DOHH2 (cell line): ENCODE measurements around the gene PTPRS.

Source experiments
- H3F3A ChIP-seq: fragments of 200-600 bp; sonication (generic), shearing (Covaris generic); 2 replicates; pipeline ENCODE4 v1.6.0; 2016; ENCODE audit warnings: antibody characterized with exemption, mild to moderate bottlenecking; ENCODE audit not compliant: control insufficient read depth, insufficient read depth
- H3K27ac ChIP-seq: fragments of 200-600 bp; sonication (generic); 2 replicates; pipeline ENCODE4 v1.5.1; 2014; ENCODE audit warnings: low read depth, mild to moderate bottlenecking, low read length, moderate library complexity
- H3K27me3 ChIP-seq: fragments of 200-600 bp; sonication (generic); 2 replicates; pipeline ENCODE4 v1.6.1; 2014; ENCODE audit warnings: mild to moderate bottlenecking, low read length, mixed read lengths; ENCODE audit not compliant: control insufficient read depth
- H3K36me3 ChIP-seq: fragments of 200-600 bp; sonication (generic); 2 replicates; pipeline ENCODE4 v1.6.1; 2014; ENCODE audit warnings: mild to moderate bottlenecking, low read length, moderate library complexity, mixed read lengths; ENCODE audit not compliant: control insufficient read depth
- H3K4me1 ChIP-seq: fragments of 200-600 bp; sonication (generic); 2 replicates; pipeline ENCODE4 v1.6.1; 2014; ENCODE audit warnings: mild to moderate bottlenecking, low read length, mixed read lengths; ENCODE audit not compliant: control insufficient read depth
- H3K4me2 ChIP-seq: fragments of 200-600 bp; sonication (generic); 2 replicates; pipeline ENCODE4 v1.6.0; 2014; ENCODE audit warnings: mild to moderate bottlenecking, low read length, moderate library complexity
- H3K4me3 ChIP-seq: fragments of 200-600 bp; sonication (generic); 2 replicates; pipeline ENCODE4 v1.5.1; 2014; ENCODE audit warnings: mild to moderate bottlenecking, low read length, mixed read lengths
- H3K79me2 ChIP-seq: fragments of 200-600 bp; sonication (generic); 2 replicates; pipeline ENCODE4 v1.6.1; 2014; ENCODE audit warnings: mild to moderate bottlenecking, low read length, mixed read lengths; ENCODE audit not compliant: control insufficient read depth
- H3K9me2 ChIP-seq: fragments of 200-600 bp; sonication (generic); replicated peaks from 2 replicates; pipeline ENCODE4 v1.6.1; 2014; ENCODE audit warnings: mild to moderate bottlenecking, low read length, mixed read lengths; ENCODE audit not compliant: control insufficient read depth
- H3K9me3 ChIP-seq: fragments of 200-600 bp; sonication (generic); 2 replicates; pipeline ENCODE4 v1.6.1; 2014; ENCODE audit warnings: antibody characterized with exemption, low read length, mixed read lengths; ENCODE audit not compliant: control insufficient read depth, insufficient read depth
- H4K20me1 ChIP-seq: fragments of 200-600 bp; sonication (generic); 2 replicates; pipeline ENCODE4 v1.6.0; 2014; ENCODE audit warnings: low read depth, mild to moderate bottlenecking, antibody characterized with exemption, low read length, moderate library complexity; ENCODE audit not compliant: control insufficient read depth, insufficient read depth
- EZH2phosphoT487 ChIP-seq: fragments of 200-600 bp; sonication (generic); IDR thresholded peaks from 2 replicates; pipeline ENCODE4 v1.6.1; 2017; ENCODE audit warnings: borderline replicate concordance, mild to moderate bottlenecking, antibody characterized with exemption, low read length, moderate library complexity, mixed read lengths
- TF ChIP-seq, protein P1 (sequence below): fragments of 200-600 bp; sonication (generic); IDR thresholded peaks from one replicate; pipeline ENCODE4 v1.5.1; 2014; ENCODE audit warnings: antibody characterized with exemption, mild to moderate bottlenecking, low read depth, low read length; ENCODE audit not compliant: poor library complexity, severe bottlenecking

The PTPRS gene

DNA sequence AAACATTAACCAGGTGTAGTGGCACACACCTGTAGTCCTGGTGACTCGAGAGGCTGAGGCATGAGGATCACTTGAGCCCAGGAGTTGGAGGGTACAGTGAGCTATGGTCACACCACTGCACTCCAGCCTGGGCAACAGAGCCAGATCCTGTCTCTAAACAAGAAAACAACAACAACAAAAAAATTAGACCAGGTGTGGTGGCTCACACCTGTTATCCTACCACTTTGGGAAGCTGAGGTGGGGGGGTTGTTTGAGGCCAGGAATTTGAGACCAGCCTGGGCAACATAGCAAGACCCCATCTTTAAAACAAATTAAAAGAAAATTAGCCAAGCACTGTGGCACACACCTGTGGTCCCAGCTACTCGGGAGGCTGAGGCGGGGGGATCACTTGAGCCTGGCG lies 20.8 kb upstream of the PTPRS start:
- no peaks in the 10 kb centered on the region for H3K9me2 ChIP-seq
- no peak overlapping the region for H3K27ac ChIP-seq
- H3F3A ChIP-seq: no peaks in the 10 kb centered on the region
- no peaks in the 10 kb centered on the region for H3K4me1 ChIP-seq
- no peaks in the 10 kb centered on the region for H3K9me3 ChIP-seq
- no peak for TF ChIP-seq EZH2phosphoT487
- TF ChIP-seq, protein P1, sequence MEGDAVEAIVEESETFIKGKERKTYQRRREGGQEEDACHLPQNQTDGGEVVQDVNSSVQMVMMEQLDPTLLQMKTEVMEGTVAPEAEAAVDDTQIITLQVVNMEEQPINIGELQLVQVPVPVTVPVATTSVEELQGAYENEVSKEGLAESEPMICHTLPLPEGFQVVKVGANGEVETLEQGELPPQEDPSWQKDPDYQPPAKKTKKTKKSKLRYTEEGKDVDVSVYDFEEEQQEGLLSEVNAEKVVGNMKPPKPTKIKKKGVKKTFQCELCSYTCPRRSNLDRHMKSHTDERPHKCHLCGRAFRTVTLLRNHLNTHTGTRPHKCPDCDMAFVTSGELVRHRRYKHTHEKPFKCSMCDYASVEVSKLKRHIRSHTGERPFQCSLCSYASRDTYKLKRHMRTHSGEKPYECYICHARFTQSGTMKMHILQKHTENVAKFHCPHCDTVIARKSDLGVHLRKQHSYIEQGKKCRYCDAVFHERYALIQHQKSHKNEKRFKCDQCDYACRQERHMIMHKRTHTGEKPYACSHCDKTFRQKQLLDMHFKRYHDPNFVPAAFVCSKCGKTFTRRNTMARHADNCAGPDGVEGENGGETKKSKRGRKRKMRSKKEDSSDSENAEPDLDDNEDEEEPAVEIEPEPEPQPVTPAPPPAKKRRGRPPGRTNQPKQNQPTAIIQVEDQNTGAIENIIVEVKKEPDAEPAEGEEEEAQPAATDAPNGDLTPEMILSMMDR: no peak
- no peak overlapping the region for H3K4me3 ChIP-seq
- no peaks in the 10 kb centered on the region for H4K20me1 ChIP-seq
- H3K4me2 ChIP-seq: no peak overlapping the region
- H3K79me2 ChIP-seq: no peaks in the 10 kb centered on the region
- no peaks in the 10 kb centered on the region for H3K36me3 ChIP-seq
- no peaks in the 10 kb centered on the region for H3K27me3 ChIP-seq

DNA sequence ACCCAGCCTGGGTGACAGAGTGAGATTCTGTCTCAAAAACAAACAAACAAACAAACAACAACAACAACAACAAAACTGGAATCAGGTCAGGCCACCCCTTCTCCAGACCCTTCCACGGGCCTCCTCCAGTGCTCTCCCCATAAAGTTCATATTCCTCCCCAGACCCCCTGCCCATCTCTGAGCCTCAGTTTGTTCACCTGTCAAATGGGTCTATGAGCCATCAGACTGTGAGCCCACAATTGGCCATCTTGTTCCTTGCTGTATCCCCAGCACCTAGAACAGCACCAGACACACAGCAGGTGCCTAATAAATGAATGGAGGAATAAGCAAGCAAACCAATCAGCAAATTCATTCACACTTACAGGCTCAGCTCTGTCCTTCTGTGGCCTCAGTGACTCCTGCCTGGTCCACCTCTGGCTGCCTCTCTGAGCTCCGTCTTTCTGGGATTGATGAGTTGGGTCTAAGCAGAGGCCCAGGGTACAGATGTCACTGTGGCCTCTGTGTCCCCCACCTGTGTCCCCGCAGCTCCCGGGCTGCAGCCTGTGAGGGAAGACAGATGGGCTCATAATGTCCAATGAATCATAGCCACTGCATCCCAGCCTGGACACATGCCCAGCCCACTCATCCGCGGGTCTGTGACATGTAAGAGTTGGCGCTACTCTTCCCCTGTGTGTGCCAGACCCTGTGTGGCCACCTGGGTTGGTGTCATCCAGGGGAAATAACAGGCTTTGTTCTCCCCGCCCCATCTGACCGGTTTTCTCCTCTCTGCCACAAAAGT lies 19.6 kb upstream of the PTPRS start:
- TF ChIP-seq, protein P1: no peak
- no peak for TF ChIP-seq EZH2phosphoT487
- H4K20me1 ChIP-seq: no peaks in the 10 kb centered on the region

DNA sequence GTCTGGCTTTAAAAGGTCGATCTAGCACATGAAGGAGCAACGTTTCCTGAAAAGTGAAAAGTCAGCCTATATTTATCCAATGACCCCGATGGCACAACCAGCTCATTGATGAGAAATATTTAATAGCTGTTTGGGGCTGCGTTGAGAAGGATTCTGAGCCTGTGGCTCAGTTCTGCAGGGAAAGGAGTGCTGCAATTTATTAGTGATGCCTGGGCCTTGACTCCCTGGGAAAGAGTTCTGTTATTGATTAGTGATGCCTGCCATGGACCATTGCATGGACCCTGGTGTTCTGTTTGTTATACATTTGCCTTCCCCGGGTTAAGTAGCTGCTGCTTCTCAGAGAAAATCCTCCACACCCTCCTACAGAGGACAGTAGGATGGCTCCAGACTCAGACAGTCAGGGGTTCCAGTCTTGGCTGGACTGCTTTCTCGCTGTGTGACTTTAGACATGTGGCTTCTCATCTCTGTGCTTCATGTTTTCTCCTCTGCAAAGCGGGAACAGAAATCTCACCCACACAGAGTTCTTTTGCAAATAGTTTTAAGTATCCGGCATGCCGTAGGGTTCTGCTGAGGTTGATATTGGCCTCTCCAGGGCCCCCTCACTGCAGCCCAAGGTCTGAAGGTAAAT lies 17.7 kb upstream of the PTPRS start:
- Histone ChIP-seq H3K9me3 (no peaks in the 10 kb centered on the region), H3K4me1 (no peaks in the 10 kb centered on the region), H3K79me2 (no peaks in the 10 kb centered on the region), H3K4me3 (no peak overlapping the region), H3F3A (no peaks in the 10 kb centered on the region), H3K4me2 (no peak overlapping the region), H4K20me1 (no peaks in the 10 kb centered on the region), H3K27ac (no peak overlapping the region), H3K36me3 (no peaks in the 10 kb centered on the region), H3K9me2 (no peaks in the 10 kb centered on the region), H3K27me3 (no peaks in the 10 kb centered on the region)
- TF ChIP-seq, protein P1: no peak
- no peak for TF ChIP-seq EZH2phosphoT487

More for the DNA sequence above, 19.6 kb upstream of the PTPRS start:
- Histone ChIP-seq H3K27ac (no peak overlapping the region), H3K4me3 (no peak overlapping the region), H3K9me2 (no peaks in the 10 kb centered on the region), H3K4me1 (no peaks in the 10 kb centered on the region), H3K27me3 (no peaks in the 10 kb centered on the region), H3F3A (no peaks in the 10 kb centered on the region), H3K36me3 (no peaks in the 10 kb centered on the region), H3K79me2 (no peaks in the 10 kb centered on the region), H3K4me2 (no peak overlapping the region), H3K9me3 (no peaks in the 10 kb centered on the region)
